Camera-type eye (tissue), 1 donor: ENCODE measurements around the gene MSL2. TPM values are rescaled to one million over a fixed set of nuclear protein-coding genes. Genes with fewer than 3 reads are reported as not detected.

ENCODE experiments used
- total RNA-seq: library from RNA; depleted of rRNA; stranded (reverse); fragments of >200 nt; gene quantifications from one replicate; pipeline ENCODE4 v1.2.3, GENCODE V29; 2014

The MSL2 gene, protein sequence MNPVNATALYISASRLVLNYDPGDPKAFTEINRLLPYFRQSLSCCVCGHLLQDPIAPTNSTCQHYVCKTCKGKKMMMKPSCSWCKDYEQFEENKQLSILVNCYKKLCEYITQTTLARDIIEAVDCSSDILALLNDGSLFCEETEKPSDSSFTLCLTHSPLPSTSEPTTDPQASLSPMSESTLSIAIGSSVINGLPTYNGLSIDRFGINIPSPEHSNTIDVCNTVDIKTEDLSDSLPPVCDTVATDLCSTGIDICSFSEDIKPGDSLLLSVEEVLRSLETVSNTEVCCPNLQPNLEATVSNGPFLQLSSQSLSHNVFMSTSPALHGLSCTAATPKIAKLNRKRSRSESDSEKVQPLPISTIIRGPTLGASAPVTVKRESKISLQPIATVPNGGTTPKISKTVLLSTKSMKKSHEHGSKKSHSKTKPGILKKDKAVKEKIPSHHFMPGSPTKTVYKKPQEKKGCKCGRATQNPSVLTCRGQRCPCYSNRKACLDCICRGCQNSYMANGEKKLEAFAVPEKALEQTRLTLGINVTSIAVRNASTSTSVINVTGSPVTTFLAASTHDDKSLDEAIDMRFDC
- total RNA-seq, result 55.7 TPM

DNA sequence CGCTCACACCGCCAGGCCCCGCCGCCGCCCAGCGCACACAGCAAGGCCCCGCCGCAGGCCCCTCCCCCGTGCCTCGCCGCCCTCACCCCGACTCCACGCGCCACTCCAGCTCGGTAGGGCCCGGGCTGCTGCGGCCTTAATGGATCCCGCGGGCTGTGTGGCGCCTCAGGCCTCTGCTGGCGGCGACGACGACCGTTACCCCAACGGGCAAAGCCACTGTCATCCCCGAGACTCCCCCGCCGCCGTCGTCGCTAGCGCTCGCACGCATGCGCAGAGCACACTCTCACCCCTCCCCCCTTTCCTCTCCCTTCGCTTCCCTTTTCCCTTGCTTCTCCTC is at the start of gene MSL2:
Gene MSL2, minus strand, starts transcription at position 272 of the 337 bp plus-strand sequence. CDS start 1,222 bp downstream, outside the sequence.

Other genes starting within 250 kb of the MSL2 start
- 25.5 TPM for gene PPP2R3A, start 230.6 kb downstream of the MSL2 start, total RNA-seq
- 44.4 TPM for gene PCCB, start 54.0 kb upstream of the MSL2 start, total RNA-seq